ENCODE results near the gene ST7.

DNA sequence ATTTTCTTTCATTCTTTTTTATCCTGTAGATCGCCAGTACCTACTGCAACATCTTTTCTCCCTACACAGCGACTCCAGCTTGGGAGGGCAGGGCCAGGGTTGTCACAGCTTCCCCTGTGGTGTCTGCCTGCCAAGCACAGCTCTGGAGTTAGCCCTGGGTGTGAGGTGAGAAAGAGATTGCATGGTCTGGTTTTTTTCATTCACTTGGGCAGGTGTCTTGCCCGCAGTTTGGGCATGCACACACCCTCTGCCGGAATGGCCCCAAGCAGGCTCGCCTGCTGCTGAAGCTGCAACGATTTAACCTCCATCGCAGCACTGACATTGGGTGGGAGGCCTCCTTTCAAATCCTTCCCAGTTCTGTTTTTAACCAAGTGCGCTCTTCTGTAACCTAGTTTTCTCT lies 236.8 kb downstream of the ST7 start:
- TF ChIP-seq POLR2AphosphoS2 (conservative IDR thresholded peaks at IDR 0.05; ENCODE audit: low read length), result no peak
- TF ChIP-seq CTCF (IDR thresholded peaks at IDR 0.05), result no peak
